Heart left ventricle (tissue), 13 donors: ENCODE results near the gene TAF1B.

Source experiments
- POLR2A ChIP-seq, 2 donors: fragments of 450-650 bp; IDR thresholded peaks; one replicate each; pipeline ENCODE4 v1.6.1; 2017; ENCODE audit warnings: antibody characterized with exemption in 2 of 2, mild to moderate bottlenecking in 2 of 2, moderate library complexity in 2 of 2
- TF ChIP-seq, protein P1 (sequence below), 12 donors: fragments of 200-600 bp; sonication (generic) in 4 of 12; IDR thresholded peaks; one replicate each; pipeline versions ENCODE4 v1.5.0 to v1.8.0; 2018 to 2022; ENCODE audit warnings: antibody characterized with exemption in 12 of 12, mild to moderate bottlenecking in 5 of 12
- donor health status: ischemic (EF 13 %, LVEDD 7.1; RV severe dilation, severe dysfunction).
- donor health status: DM: no; HTN: yes; CAD: no.
- donor health status: DM: no; HTN: no; CAD: no.
- donor health status: ischemic (EF 25% LVEDD 6.9; RV normal size, moderate dysfunction).
- donor health status: ischemic (EF 25% LVEDD 5.7; RV mildly dilated, moderate dysfunction).
- donor health status: ischemic (EF 35%, LVEDD 5.7; RV mildly dilated, moderate dysfunction).
- donor health status: nonischemic (EF 11% LVEDD 7.7; RV severe dilation, severe dysfunction).
- donor health status: DM: yes; HTN: yes; CAD: no.
- donor health status: PGD.
- donor health status: ischemic (EF 29% LVEDD 5.4; RV normal size, mild dysfunction).
- donor health status: nonischemic (EF 23%, LVEDD 6.1; RV moderate dilation, normal function).

DNA sequence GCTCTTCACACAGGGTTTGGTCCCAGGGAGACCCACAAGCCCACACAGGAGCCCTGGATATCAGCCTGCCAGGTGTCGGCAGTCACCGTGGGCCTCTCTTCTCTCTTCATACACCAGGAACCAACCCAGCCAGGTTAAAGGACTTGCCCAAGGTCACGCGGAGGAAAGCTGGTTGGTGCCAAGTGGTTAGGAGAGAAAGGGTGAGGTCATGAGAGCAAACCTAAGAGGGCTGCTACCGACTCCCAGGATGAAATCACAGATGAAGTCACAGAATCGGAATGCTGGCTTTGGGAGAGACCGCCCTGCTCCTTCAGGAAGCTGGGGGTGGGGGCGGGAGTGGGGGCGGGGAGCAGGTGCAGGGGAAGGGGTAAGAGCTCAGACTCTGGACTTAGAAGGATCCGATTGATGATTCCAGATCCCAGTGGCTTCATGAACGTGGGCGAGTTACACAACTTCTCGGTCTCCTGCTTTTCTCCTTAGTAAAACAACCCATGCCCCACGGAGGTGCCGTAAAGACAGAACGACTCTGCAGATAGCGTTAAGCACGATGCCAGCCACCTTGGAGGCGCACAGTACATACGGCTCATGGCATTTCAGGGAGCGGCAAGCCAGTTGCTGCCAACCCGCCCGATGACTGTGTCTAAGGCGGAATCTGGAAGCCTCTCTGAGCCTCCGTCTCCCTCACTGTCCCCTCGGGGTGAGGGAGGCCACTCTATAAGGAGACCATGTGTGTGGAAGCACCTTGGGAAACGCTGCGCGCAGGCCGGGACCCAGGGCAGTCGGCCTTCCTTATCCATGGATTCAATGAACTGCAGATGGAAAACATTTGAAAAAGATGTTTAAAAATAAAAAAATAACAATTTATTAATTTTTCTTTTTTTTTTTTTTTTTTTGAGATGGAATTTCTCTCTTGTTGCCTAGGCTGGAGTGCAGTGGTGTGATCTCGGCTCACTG lies 23.0 kb upstream of the TAF1B start:
- TF ChIP-seq, protein P1, sequence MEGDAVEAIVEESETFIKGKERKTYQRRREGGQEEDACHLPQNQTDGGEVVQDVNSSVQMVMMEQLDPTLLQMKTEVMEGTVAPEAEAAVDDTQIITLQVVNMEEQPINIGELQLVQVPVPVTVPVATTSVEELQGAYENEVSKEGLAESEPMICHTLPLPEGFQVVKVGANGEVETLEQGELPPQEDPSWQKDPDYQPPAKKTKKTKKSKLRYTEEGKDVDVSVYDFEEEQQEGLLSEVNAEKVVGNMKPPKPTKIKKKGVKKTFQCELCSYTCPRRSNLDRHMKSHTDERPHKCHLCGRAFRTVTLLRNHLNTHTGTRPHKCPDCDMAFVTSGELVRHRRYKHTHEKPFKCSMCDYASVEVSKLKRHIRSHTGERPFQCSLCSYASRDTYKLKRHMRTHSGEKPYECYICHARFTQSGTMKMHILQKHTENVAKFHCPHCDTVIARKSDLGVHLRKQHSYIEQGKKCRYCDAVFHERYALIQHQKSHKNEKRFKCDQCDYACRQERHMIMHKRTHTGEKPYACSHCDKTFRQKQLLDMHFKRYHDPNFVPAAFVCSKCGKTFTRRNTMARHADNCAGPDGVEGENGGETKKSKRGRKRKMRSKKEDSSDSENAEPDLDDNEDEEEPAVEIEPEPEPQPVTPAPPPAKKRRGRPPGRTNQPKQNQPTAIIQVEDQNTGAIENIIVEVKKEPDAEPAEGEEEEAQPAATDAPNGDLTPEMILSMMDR (IDR thresholded peaks at IDR 0.05), result no peak
- no peak for TF ChIP-seq POLR2A (IDR thresholded peaks at IDR 0.05)
